ENCODE measurements around the gene DPYSL4.

- TF ChIP-seq CTCF (IDR thresholded peaks at IDR 0.05): no peak
- no peak for TF ChIP-seq POLR2A (IDR thresholded peaks at IDR 0.05)
These were observed 13.6 kb upstream of the DPYSL4 start for GRCh38 chr10:132173185-132173584.

All from right lobe of liver (tissue), 4 donors.